Measurements from ENCODE around the gene ANXA10.
"Not testable (repeated sequence)": the region's sequence is repeated elsewhere in the genome, so short reads cannot be mapped to it uniquely, and the experiment has no call there.

The ANXA10 gene

DNA sequence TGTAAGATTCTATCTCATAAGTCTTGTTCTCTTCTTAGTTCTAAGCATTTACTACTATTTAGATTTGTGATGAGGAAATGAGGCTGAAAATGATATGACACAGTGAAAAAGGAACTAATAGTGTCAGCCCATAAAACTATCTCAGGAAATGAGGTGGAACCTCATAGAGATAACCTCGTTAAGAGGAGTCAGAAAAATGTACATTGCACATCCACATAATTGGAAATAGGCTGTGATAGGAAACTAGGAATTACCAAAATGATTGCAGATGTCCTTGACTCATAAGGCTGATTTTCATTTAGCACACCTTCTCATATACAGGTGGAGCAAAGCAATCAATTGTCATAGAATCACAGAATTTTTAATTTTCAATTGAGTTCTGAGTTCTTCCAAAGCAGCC is 26.8 kb downstream of the ANXA10 start:
- no peak for DNase-seq (ENCODE audit: low read depth)

- no peak for DNase-seq (ENCODE audit: low read depth)
Observed at GRCh38 chr4:168119890-168120289, 27.6 kb downstream of the ANXA10 start.

GRCh38 chr4:168120811-168121210 is 28.5 kb downstream of the ANXA10 start:
- DNase-seq (ENCODE audit: low read depth): no peak

DNA sequence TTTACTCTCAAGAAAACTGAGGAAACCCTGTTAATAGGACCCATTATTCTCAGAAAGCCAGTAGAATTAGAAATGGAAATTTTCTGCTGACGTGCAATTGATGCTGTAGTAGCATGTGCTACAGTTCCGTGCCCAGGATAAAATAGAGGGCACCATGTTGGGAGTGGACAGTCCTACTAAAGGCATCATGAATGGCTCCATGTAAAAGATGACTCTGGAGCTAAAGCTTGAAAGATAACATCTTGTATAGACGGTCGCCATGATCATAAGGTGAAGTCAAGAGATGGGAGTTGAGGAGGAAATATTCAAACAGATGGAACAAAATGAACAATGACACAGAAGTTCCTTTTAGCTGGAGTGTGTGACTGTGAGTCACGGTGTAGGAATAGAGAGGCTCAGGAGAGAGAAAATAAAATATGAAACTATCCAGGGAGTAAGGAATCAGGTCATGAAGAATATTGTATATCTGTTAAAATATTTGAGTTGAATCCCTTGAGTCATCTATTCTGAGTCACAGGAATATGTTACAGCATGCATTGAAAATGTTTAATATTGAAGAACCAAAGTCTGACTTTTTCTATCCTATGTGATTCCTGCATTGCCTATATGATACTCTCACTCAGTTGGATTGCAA is 31.8 kb downstream of the ANXA10 start:
- DNase-seq (ENCODE audit: low read depth): no peak

- no peak for DNase-seq (ENCODE audit: low read depth)
Observed at GRCh38 chr4:168126952-168127351, 34.6 kb downstream of the ANXA10 start.

DNA sequence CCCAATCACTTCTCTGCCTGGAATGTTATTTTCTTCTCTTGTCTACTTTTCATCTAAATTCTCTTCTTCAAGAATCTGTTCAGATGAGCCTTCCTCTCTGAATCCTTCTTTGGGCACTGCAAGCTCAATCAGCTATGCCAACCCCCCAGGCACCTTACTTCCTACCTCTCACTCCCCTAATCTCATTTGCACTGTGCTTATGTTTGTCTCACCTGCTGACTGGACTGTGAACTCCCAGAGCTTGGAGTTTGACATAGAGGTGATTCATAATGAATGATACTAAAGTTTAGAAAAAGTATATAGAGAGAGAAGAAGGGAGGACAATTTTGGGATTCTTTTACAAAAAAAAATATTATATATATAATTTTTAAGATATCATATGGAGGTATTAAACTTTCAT is 36.3 kb downstream of the ANXA10 start:
- DNase-seq (ENCODE audit: low read depth): no peak

DNA sequence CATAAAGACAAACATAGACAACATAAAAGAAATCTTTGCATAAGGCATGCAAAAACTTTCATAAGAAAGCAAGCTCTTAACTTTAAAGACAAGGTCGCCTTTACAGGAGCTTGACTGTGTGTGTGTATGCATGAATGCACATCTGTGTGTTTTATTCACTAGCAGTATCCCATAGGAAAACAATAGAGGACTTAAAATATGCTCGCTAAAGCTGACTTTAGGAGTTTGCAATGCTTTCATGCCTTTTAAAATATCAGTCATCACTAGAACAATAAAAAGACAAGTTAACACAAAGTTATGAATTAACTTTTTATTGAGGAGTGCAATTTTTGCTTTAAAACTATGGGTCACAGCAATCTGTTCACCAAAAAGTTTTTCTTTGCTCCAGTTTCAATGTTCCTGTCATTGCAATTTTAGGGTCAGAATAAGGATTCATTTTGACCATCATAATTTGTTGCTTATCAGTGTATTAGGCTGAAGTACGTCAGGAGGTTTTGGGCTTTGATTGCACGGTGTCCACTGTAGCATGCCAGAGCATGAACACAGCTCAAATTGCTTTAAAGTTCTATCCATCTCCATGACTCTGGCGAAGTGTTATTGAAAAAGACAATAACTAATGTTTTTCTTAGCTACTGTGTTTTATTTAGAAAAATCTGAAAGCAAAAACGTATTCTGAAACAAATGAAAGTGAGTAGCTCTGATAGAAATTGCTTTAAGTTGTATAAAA is 36.9 kb downstream of the ANXA10 start:
- no peak for DNase-seq (ENCODE audit: low read depth)

GRCh38 chr4:168129802-168130201 is 37.5 kb downstream of the ANXA10 start:
- no peak for DNase-seq (ENCODE audit: low read depth)

DNA sequence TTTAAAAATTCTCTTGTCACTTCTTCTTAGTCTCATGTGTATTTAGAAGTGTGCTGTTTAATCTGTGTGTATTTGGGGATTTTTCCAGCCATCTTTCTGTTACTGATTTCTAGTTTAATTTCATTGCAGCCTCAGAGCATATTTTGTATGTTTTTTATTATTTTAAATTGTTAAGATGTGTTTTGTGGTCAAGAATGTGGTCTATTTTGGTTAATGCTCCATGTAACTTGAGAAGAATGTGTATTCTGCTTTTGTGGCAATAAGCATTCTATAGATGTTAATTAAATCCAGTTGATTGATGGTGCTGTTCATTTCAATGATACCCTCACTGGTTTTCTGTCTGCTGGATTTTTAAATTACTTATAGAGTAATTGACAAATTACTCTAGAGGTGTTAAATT is 38.9 kb downstream of the ANXA10 start:
- DNase-seq (ENCODE audit: low read depth): no peak

DNA sequence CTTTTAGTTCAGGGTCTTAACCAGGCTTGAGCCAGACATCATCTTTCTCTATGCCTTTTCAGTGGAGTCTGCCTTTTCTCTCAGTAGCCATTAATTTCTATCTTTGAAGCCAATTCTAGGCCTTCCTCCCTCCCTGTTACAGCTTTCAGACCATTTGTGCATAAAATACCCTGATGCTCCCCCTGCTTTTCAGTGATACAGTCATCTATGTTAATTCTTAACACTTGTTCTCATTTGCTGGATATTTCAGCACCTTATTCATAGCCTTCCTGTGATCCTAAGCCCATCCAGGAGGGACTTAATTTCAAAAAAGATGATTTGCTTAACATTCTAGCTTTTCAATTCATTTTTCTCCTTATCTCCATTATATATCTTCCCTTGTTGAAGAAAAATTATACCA is 42.3 kb downstream of the ANXA10 start:
- no peak for DNase-seq (ENCODE audit: low read depth)

DNA sequence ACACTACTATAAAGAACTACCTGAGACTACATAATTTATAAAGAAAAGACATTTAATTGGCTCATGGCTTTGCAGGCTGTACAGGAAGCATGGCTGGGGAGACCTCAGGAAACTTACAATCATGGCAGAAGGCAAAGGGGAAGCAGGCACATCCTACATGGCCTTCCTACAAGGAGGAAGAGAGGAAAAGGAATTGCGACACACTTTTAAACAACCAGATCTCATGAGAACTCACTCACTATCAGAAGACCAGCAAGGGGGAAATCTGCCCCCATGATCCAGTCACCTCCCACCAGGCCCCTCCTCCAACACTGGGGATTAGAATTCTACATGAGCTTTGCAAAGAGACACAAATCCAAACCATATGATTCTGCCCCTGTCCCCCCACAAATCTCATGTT is 43.5 kb downstream of the ANXA10 start:
- not testable (repeated sequence) for DNase-seq (ENCODE audit: low read depth)

GRCh38 chr4:168137695-168138094 is 45.4 kb downstream of the ANXA10 start:
- DNase-seq (ENCODE audit: low read depth): not testable (repeated sequence)

- no peak for DNase-seq (ENCODE audit: low read depth)
Observed at GRCh38 chr4:168138143-168138542, 45.8 kb downstream of the ANXA10 start.

DNA sequence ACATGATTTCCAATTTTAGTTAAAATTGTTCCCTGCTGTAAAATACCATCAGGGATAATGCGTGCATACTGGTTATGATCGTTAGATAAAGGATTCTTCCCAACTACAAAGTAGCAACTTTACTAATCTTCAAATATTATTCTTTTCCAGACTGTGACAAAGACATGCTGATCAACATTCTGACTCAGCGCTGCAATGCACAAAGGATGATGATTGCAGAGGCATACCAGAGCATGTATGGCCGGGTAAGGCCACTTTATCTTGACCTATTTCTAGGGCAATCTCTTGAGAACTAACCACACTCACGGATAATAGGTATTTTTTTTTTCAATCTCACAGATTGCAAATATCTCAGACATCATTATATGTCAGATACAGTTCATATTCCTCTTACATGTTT is 47.0 kb downstream of the ANXA10 start:
- DNase-seq (ENCODE audit: low read depth): no peak

DNA sequence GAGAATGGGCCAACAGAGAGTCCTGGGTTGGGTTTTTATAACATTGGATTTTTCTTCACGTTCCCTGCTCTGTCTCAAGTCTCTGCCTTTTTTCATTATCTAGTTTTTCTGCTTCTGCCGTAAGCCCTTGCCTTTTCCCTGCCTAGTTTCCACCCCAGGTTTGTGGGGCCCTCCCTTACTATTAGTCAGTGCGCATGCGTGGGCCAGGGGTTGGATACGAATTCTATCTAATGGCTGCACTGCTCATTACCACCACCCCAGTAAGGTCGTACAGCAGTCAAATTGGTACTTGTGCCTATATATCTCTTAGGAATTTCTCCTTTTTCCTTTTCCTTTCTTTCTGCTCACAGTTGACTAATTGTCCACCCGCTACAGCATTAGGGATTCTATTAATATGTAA is 49.4 kb downstream of the ANXA10 start:
- no peak for DNase-seq (ENCODE audit: low read depth)

DNA sequence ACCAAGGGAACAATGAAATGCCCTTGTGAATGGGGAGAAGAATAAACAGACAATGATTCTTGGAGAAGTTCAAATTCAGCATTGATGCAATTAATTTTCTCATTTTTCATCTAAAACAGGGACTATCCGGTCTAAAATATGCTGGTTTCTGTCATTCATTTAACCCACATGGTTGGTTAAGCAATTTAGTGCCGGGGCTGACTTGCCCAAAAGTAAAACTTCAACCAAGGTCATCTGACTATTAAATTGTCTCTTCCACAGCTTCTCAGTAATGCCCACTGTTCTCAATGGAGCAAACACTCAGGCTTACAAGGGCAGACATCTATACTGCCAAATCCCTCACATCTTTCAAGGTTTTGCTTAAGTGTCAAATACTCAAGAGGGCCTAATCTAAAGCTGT is 51.3 kb downstream of the ANXA10 start:
- no peak for DNase-seq (ENCODE audit: low read depth)

GRCh38 chr4:168150420-168151050 is 58.2 kb downstream of the ANXA10 start:
- no peak for DNase-seq (ENCODE audit: low read depth)

- DNase-seq (ENCODE audit: low read depth): no peak
Observed at GRCh38 chr4:168151327-168151726, 59.0 kb downstream of the ANXA10 start.

GRCh38 chr4:168152837-168153500 is 60.6 kb downstream of the ANXA10 start:
- no peak for DNase-seq (ENCODE audit: low read depth)

- peak; percentile 4 for DNase-seq (ENCODE audit: low read depth)
Observed at GRCh38 chr4:168153596-168154440, 61.5 kb downstream of the ANXA10 start.

- DNase-seq (ENCODE audit: low read depth): no peak
Observed at GRCh38 chr4:168154546-168155277, 62.4 kb downstream of the ANXA10 start.

Data from stimulated activated CD8-positive, alpha-beta memory T cell treated with anti-CD3 and anti-CD28 coated beads, Interleukin-12 subunit alpha, Interleukin-12 subunit beta, amount 100 ng/mL, for 4 hours (primary cell).